OCI-LY3 (cell line): ENCODE measurements around the gene SH3RF3.

ENCODE experiments used
- H2AFZ ChIP-seq: fragments of 200-600, 300-600 bp; shearing (Covaris generic); 2 replicates; pipeline ENCODE4 v1.6.0; 2014; ENCODE audit warnings: antibody characterized with exemption, low read depth, low read length
- H3K27ac ChIP-seq: fragments of 200-600, 300-600 bp; sonication (generic); 2 replicates; pipeline ENCODE4 v1.5.1; 2014; ENCODE audit warnings: mild to moderate bottlenecking, low read length, moderate library complexity, mixed read lengths
- H3K27me3 ChIP-seq: fragments of 200-600, 300-600 bp; sonication (generic); 2 replicates; pipeline ENCODE4 v1.6.1; 2014; ENCODE audit warnings: low read depth, low read length, mixed read lengths
- H3K36me3 ChIP-seq: fragments of 200-600, 300-600 bp; sonication (generic); replicated peaks from 2 replicates; pipeline ENCODE3; 2014; ENCODE audit warnings: low read depth, low read length, mixed read lengths
- H3K4me1 ChIP-seq: fragments of 300-600, 200-600 bp; sonication (generic); 2 replicates; pipeline ENCODE4 v1.6.1; 2014; ENCODE audit warnings: low read length, mixed read lengths
- H3K4me2 ChIP-seq: fragments of 200-600, 300-600 bp; sonication (generic); 2 replicates; pipeline ENCODE4 v1.6.1; 2014; ENCODE audit warnings: low read length, mixed read lengths
- H3K4me3 ChIP-seq: fragments of 300-600, 200-600 bp; sonication (generic); 2 replicates; pipeline ENCODE4 v1.5.1; 2014; ENCODE audit warnings: antibody characterized with exemption, mild to moderate bottlenecking, low read length, moderate library complexity
- H3K79me2 ChIP-seq: fragments of 300-600, 200-600 bp; shearing (Covaris generic); 2 replicates; pipeline ENCODE4 v1.6.1; 2014; ENCODE audit warnings: mild to moderate bottlenecking, low read length, mixed read lengths
- H3K9ac ChIP-seq: fragments of 300-600, 200-600 bp; shearing (Covaris generic); 2 replicates; pipeline ENCODE4 v1.6.0; 2014; ENCODE audit warnings: mild to moderate bottlenecking, low read length, moderate library complexity
- H3K9me3 ChIP-seq: fragments of 200-600, 300-600 bp; shearing (Covaris generic); 2 replicates; pipeline ENCODE4 v1.6.1; 2014; ENCODE audit warnings: low read length, mixed read lengths; ENCODE audit not compliant: insufficient read depth
- H4K20me1 ChIP-seq: fragments of 200-600, 300-600 bp; sonication (generic); 2 replicates; pipeline ENCODE4 v1.6.1; 2016; ENCODE audit warnings: low read length, mixed read lengths; ENCODE audit not compliant: insufficient read depth
- EZH2phosphoT487 ChIP-seq: fragments of 200-600 bp; shearing (Covaris generic); IDR thresholded peaks from 2 replicates; pipeline ENCODE4 v1.6.1; 2018; ENCODE audit warnings: antibody characterized with exemption, mixed run types, low read depth
- TF ChIP-seq, protein P1 (sequence below): fragments of 200-600, 300-600 bp; sonication (generic); IDR thresholded peaks from 2 replicates; pipeline ENCODE4 v1.5.1; 2014; ENCODE audit warnings: antibody characterized with exemption, low read length, low read depth

Gene SH3RF3

DNA sequence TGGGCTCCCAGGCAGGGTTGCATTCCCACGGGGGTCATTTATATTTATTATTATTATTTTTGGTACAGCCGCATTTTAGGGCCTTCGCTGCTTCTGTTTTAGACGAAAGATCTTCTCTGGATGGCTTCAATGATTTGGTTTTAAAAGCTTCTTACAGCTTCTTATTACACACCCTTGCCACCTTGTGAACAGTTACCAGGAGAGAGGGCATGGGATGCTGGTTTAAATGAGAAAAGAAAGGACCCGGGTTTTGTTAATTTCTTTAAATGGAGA is 1.7 kb downstream of the SH3RF3 start:
- no peak overlapping the region for H3K4me3 ChIP-seq
- H3K36me3 ChIP-seq, result no peaks in the 10 kb centered on the region
- H3K4me2 ChIP-seq, result no peak overlapping the region
- no peaks in the 10 kb centered on the region for H3K4me1 ChIP-seq
- no peaks in the 10 kb centered on the region for H3K79me2 ChIP-seq
- no peak overlapping the region for H3K9ac ChIP-seq
- peaks cover 27% of the 10 kb centered on the region for H3K27me3 ChIP-seq
- no peak overlapping the region for H2AFZ ChIP-seq
- no peak overlapping the region for H3K27ac ChIP-seq
- H3K9me3 ChIP-seq, result no peaks in the 10 kb centered on the region
- TF ChIP-seq EZH2phosphoT487, result no peak
- TF ChIP-seq, protein P1, sequence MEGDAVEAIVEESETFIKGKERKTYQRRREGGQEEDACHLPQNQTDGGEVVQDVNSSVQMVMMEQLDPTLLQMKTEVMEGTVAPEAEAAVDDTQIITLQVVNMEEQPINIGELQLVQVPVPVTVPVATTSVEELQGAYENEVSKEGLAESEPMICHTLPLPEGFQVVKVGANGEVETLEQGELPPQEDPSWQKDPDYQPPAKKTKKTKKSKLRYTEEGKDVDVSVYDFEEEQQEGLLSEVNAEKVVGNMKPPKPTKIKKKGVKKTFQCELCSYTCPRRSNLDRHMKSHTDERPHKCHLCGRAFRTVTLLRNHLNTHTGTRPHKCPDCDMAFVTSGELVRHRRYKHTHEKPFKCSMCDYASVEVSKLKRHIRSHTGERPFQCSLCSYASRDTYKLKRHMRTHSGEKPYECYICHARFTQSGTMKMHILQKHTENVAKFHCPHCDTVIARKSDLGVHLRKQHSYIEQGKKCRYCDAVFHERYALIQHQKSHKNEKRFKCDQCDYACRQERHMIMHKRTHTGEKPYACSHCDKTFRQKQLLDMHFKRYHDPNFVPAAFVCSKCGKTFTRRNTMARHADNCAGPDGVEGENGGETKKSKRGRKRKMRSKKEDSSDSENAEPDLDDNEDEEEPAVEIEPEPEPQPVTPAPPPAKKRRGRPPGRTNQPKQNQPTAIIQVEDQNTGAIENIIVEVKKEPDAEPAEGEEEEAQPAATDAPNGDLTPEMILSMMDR, result no peak
- no peaks in the 10 kb centered on the region for H4K20me1 ChIP-seq

DNA sequence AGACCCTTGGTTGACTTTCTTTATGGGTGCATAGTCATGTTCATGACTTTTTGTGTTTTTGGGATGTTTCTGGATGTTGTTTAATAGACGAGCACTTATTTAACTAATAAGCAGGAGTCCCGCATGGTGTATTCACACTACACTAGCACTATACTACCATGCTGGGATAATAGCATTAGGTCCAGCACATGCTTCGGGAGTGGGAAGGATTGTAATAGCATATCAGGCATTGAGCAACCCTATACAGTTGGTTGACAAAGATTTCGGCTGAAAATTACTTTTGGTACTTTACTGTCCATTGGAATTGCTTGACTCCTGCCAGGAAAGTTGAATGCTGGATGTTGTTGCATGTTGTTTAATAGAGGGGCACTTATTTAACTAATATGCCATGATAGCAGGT is 2.8 kb downstream of the SH3RF3 start:
- Histone ChIP-seq H3K79me2 (no peaks in the 10 kb centered on the region), H4K20me1 (no peaks in the 10 kb centered on the region), H3K36me3 (no peaks in the 10 kb centered on the region), H3K9ac (no peak overlapping the region), H3K27me3 (peaks cover 27% of the 10 kb centered on the region), H3K4me3 (no peak overlapping the region), H3K4me2 (no peak overlapping the region), H2AFZ (no peak overlapping the region), H3K27ac (no peak overlapping the region), H3K9me3 (no peaks in the 10 kb centered on the region), H3K4me1 (no peaks in the 10 kb centered on the region)
- no peak for TF ChIP-seq EZH2phosphoT487
- TF ChIP-seq, protein P1, result no peak

DNA sequence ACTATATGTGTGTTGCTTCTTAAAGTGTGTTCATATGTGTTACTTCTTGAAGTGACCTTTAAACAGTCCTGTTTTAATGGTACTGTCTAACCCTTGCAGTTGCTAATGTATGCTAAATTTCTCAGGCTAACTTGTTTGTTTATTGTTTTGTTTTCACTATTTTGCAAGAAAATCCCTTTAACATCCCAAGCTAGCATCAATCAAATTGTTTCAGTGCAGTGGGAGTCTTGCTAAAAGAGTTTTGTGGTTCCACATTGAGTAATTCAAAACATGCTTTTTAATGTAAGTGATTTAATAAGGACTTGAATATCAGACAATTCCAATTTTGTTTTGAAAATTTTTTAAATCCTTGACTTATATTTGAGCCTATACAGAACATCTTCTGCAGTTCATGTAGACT is 3.6 kb downstream of the SH3RF3 start:
- H3K9me3 ChIP-seq, result no peaks in the 10 kb centered on the region
- H4K20me1 ChIP-seq, result no peaks in the 10 kb centered on the region
- no peak overlapping the region for H3K9ac ChIP-seq
- no peak overlapping the region for H2AFZ ChIP-seq
- H3K4me1 ChIP-seq, result no peaks in the 10 kb centered on the region
- no peak overlapping the region for H3K27ac ChIP-seq
- H3K79me2 ChIP-seq, result no peaks in the 10 kb centered on the region
- H3K4me3 ChIP-seq, result no peak overlapping the region
- TF ChIP-seq EZH2phosphoT487, result no peak
- TF ChIP-seq, protein P1, result no peak
- no peak overlapping the region for H3K4me2 ChIP-seq
- no peaks in the 10 kb centered on the region for H3K36me3 ChIP-seq
- peaks cover 27% of the 10 kb centered on the region for H3K27me3 ChIP-seq

DNA sequence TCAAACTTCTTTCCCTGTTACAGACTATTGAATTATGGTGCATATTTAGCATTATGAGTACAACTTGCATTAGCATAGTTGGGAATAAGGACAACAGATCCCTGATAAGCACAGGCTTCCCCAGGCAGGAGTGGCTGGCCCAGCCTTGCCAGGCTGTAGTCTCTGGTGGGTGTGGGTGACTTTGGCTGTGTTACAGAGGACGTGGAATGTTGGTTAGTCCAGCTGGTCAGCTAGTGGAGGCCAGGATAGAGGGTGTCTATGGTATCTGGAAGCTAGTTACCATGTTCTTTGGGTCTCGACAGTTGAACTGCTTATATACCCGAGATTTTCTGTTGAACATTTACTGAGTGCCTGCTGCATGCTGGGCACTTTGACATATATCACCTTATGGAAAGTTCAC is 4.7 kb downstream of the SH3RF3 start:
- H3K27ac ChIP-seq, result no peak overlapping the region
- no peaks in the 10 kb centered on the region for H3K9me3 ChIP-seq
- H3K79me2 ChIP-seq, result no peaks in the 10 kb centered on the region
- H2AFZ ChIP-seq, result no peak overlapping the region
- H3K4me1 ChIP-seq, result no peaks in the 10 kb centered on the region
- peaks cover 27% of the 10 kb centered on the region for H3K27me3 ChIP-seq
- no peaks in the 10 kb centered on the region for H3K36me3 ChIP-seq
- H3K4me2 ChIP-seq, result no peak overlapping the region
- no peaks in the 10 kb centered on the region for H4K20me1 ChIP-seq
- H3K9ac ChIP-seq, result no peak overlapping the region
- H3K4me3 ChIP-seq, result no peak overlapping the region
- TF ChIP-seq, protein P1, result no peak
- TF ChIP-seq EZH2phosphoT487, result no peak
